CD4-positive, alpha-beta memory T cell (primary cell): ENCODE measurements around the gene HGS. TPM values are rescaled to one million over a fixed set of nuclear protein-coding genes. Genes with fewer than 3 reads are reported as not detected.
"Not testable (repeated sequence)": the region's sequence is repeated elsewhere in the genome, so short reads cannot be mapped to it uniquely, and the experiment has no call there.

Experiments used
- CTCF ChIA-PET: fragments of 350-600 bp; sonication (Branson Sonifier 250); formaldehyde crosslinking; loops from one replicate; lab custom pipeline; 2021; ENCODE audit warnings: inconsistent platforms; ENCODE audit not compliant: partially characterized antibody; lab: Charles Lee
- POLR2A ChIA-PET: fragments of 350-600 bp; sonication (Branson Sonifier 250); formaldehyde crosslinking; loops from one replicate; lab custom pipeline; 2021; ENCODE audit not compliant: partially characterized antibody; lab: Charles Lee
- DNase-seq, 5 donors: peaks; one replicate each; pipeline versions ENCODE4 v3.0.0 to v3.0.0-alpha.2; 2020 to 2022; ENCODE audit warnings: mixed read lengths in 1 of 5
- H3K27ac ChIP-seq: one replicate; pipeline ENCODE4 v1.7.0; 2013; ENCODE audit warnings: low read depth, low read length
- H3K27me3 ChIP-seq: 2 replicates; pipeline ENCODE4 v1.7.0; 2013; ENCODE audit warnings: mild to moderate bottlenecking, low read length, moderate library complexity; ENCODE audit not compliant: insufficient read depth
- H3K36me3 ChIP-seq: 2 replicates; pipeline ENCODE4 v1.7.0; 2013; ENCODE audit warnings: mild to moderate bottlenecking, low read length, moderate library complexity; ENCODE audit not compliant: insufficient read depth
- H3K4me1 ChIP-seq: 2 replicates; pipeline ENCODE4 v1.7.0; 2013; ENCODE audit warnings: mild to moderate bottlenecking, low read length, moderate library complexity; ENCODE audit not compliant: insufficient read depth
- H3K4me3 ChIP-seq, 2 donors: one replicate each; pipeline ENCODE4 v1.7.0; 2013; ENCODE audit warnings: low read length in 2 of 2, mild to moderate bottlenecking in 1 of 2
- H3K9me3 ChIP-seq, 2 donors: one replicate each; pipeline ENCODE4 v1.7.0; 2013; ENCODE audit warnings: low read length in 2 of 2, control low read depth in 1 of 2; ENCODE audit not compliant: control insufficient read depth in 1 of 2
- H3K27ac Mint-ChIP-seq, 7 donors: one replicate each; pipeline ENCODE4 v1.8.0; 2020 to 2021; ENCODE audit warnings: mixed read lengths in 7 of 7, mild to moderate bottlenecking in 6 of 7, inconsistent platforms in 3 of 7, moderate library complexity in 3 of 7
- H3K27me3 Mint-ChIP-seq, 2 donors: one replicate each; pipeline ENCODE4 v1.8.0; 2020 to 2021; ENCODE audit warnings: mixed read lengths in 2 of 2
- H3K36me3 Mint-ChIP-seq, 2 donors: one replicate each; pipeline ENCODE4 v1.8.0; 2020 to 2021; ENCODE audit warnings: mixed read lengths in 2 of 2, inconsistent platforms in 1 of 2, mild to moderate bottlenecking in 1 of 2
- H3K4me1 Mint-ChIP-seq, 4 donors: one replicate each; pipeline ENCODE4 v1.8.0; 2020 to 2021; ENCODE audit warnings: mixed read lengths in 4 of 4, mild to moderate bottlenecking in 1 of 4
- H3K4me3 Mint-ChIP-seq, 8 donors: one replicate each; pipeline ENCODE4 v1.8.0; 2020 to 2021; ENCODE audit warnings: mixed read lengths in 8 of 8, mild to moderate bottlenecking in 7 of 8, moderate library complexity in 6 of 8, inconsistent platforms in 3 of 8
- H3K9me3 Mint-ChIP-seq, 8 donors: one replicate each; pipeline ENCODE4 v1.8.0; 2020 to 2021; ENCODE audit warnings: mixed read lengths in 8 of 8, mild to moderate bottlenecking in 5 of 8, inconsistent platforms in 3 of 8, moderate library complexity in 1 of 8
- intact Hi-C: fragments of 100-400 bp; cut with micrococcal nuclease; formaldehyde crosslinking; loops from one replicate; pipeline ENCODE4 v1.15.1; 2023
- polyA plus RNA-seq, 2 donors: library from polyadenylated mRNA; unstranded; fragments of 300-500 nt; fragmentation: Illumina TruSeq; gene quantifications; one replicate each; pipeline ENCODE4 v1.2.3, GENCODE V29; 2021
- total RNA-seq, 2 experiments: library from RNA; stranded (reverse); gene quantifications; one replicate each; pipeline ENCODE4 v1.2.3, GENCODE V29; 2021

The HGS gene
- total and polyA plus RNA-seq, 4 experiments from 2014 or later, result 18.9 to 206 (median 114) TPM

- ChIA-PET POLR2A (interaction anchor here (2.9 kb wide), 1 partner anchor 10 kb away, joined by 14 read pairs; the partner anchor contains the start of genes ARL16 and HGS), CTCF (no interaction called here)
- H3K27me3 Mint-ChIP-seq, result no peaks in the 10 kb centered on the region
- H3K36me3 ChIP-seq, result peaks cover 28% of the 10 kb centered on the region
- no peaks in the 10 kb centered on the region for H3K9me3 ChIP-seq
- intact Hi-C loops, result no loop called here
- H3K27ac Mint-ChIP-seq, result no peak overlapping the region
- no peak overlapping the region for H3K4me3 Mint-ChIP-seq
- no peak overlapping the region for H3K4me3 ChIP-seq
- H3K4me1 ChIP-seq, result no peaks in the 10 kb centered on the region
- peaks cover 4 to 22% of the 10 kb centered on the region in 2 donors for H3K36me3 Mint-ChIP-seq
- no peak overlapping the region for H3K27ac ChIP-seq
- no peak for DNase-seq
- H3K4me1 Mint-ChIP-seq, result peaks cover 5 to 13% (median 7%) of the 10 kb centered on the region in 4 donors
- no peaks in the 10 kb centered on the region for H3K9me3 Mint-ChIP-seq
- no peaks in the 10 kb centered on the region for H3K27me3 ChIP-seq
Measured at GRCh38 chr17:81673561-81674258, 10.1 kb upstream of the HGS start.

GRCh38 chr17:81675515-81676221, 8.1 kb upstream of the HGS start:
- ChIA-PET POLR2A (interaction anchor here (0.9 to 1.0 kb wide), 2 partner anchors 8 to 13 kb away, joined by 3 to 4 read pairs; partner anchors contain the start of genes ARL16 and HGS), CTCF (interaction anchor here (0.8 to 1.8 kb wide), 6 partner anchors 8 to 27 kb away, joined by 3 to 9 read pairs (median 5); partner anchors contain the start of genes ARL16, HGS and MRPL12)
- H3K4me1 ChIP-seq, H3K27ac ChIP-seq, H3K4me3 Mint-ChIP-seq, H3K9me3 Mint-ChIP-seq, H3K27me3 ChIP-seq, H3K27ac Mint-ChIP-seq, H3K4me3 ChIP-seq, H3K27me3 Mint-ChIP-seq, H3K9me3 ChIP-seq, intact Hi-C loops: not testable (repeated sequence)
- peaks cover 5 to 11% (median 7%) of the 10 kb centered on the region in 4 donors for H3K4me1 Mint-ChIP-seq
- H3K36me3 Mint-ChIP-seq, result peaks cover 4 to 22% of the 10 kb centered on the region in 2 donors
- H3K36me3 ChIP-seq, result peaks cover 17% of the 10 kb centered on the region
- DNase-seq, result peak; percentile 22 to 40 (median 33)

- H3K4me1 Mint-ChIP-seq, result peaks cover 5 to 17% (median 7%) of the 10 kb centered on the region in 4 donors
- peak in 1 of 5 donors; percentile 31 for DNase-seq
- H3K4me3 Mint-ChIP-seq, result no peak overlapping the region
- H3K4me3 ChIP-seq, result no peak overlapping the region
- H3K27ac ChIP-seq, result no peak overlapping the region
- H3K36me3 Mint-ChIP-seq, result peaks cover 4 to 22% of the 10 kb centered on the region in 2 donors
- no peaks in the 10 kb centered on the region for H3K27me3 ChIP-seq
- CTCF ChIA-PET, result no interaction called here
- peaks cover 8% of the 10 kb centered on the region for H3K36me3 ChIP-seq
- no peaks in the 10 kb centered on the region for H3K27me3 Mint-ChIP-seq
- H3K4me1 ChIP-seq, result no peaks in the 10 kb centered on the region
- intact Hi-C loops, result no loop called here
- H3K9me3 Mint-ChIP-seq, result no peaks in the 10 kb centered on the region
- POLR2A ChIA-PET, result interaction anchor here (0.8 to 1.3 kb wide), 2 partner anchors 18 to 26 kb away, joined by 3 to 4 read pairs; partner anchors contain the start of gene MRPL12
- H3K9me3 ChIP-seq, result no peaks in the 10 kb centered on the region
- H3K27ac Mint-ChIP-seq, result no peak overlapping the region
Measured at GRCh38 chr17:81676906-81677305, 6.9 kb upstream of the HGS start.

- DNase-seq, result peak in 1 of 5 donors; percentile 7
- Mint-ChIP-seq H3K27me3 (no peaks in the 10 kb centered on the region), H3K9me3 (peaks cover 0 to 3% (median 0%) of the 10 kb centered on the region in 8 donors), H3K27ac (peak overlapping the region in 2 of 7 donors; percentile 17 to 31), H3K4me1 (peaks cover 19 to 43% (median 24%) of the 10 kb centered on the region in 4 donors), H3K4me3 (no peak overlapping the region), H3K36me3 (peaks cover 0 to 19% of the 10 kb centered on the region in 2 donors)
- H3K9me3 ChIP-seq, result no peaks in the 10 kb centered on the region
- intact Hi-C loops, result loop anchor here (5.0 kb wide), 2 partner anchors 168 to 417 kb away; partner anchors contain the start of genes ACTG1 and FASN
- no peaks in the 10 kb centered on the region for H3K36me3 ChIP-seq
- peaks cover 17% of the 10 kb centered on the region for H3K4me1 ChIP-seq
- H3K27me3 ChIP-seq, result no peaks in the 10 kb centered on the region
- POLR2A ChIA-PET, result interaction anchor here (0.8 kb wide), 1 partner anchor 28 kb away, joined by 4 read pairs; no protein-coding TSS in a partner anchor
- no peak overlapping the region for H3K27ac ChIP-seq
- CTCF ChIA-PET, result no interaction called here
- H3K4me3 ChIP-seq, result no peak overlapping the region
Measured at GRCh38 chr17:81680150-81680549, 3.7 kb upstream of the HGS start.

GRCh38 chr17:81681672-81682071, 2.1 kb upstream of the HGS start:
- Histone ChIP-seq H3K4me1 (peaks cover 31% of the 10 kb centered on the region), H3K9me3 (no peaks in the 10 kb centered on the region), H3K27ac (no peak overlapping the region), H3K27me3 (no peaks in the 10 kb centered on the region), H3K36me3 (peaks cover 11% of the 10 kb centered on the region), H3K4me3 (no peak overlapping the region)
- Mint-ChIP-seq H3K4me3 (peak overlapping the region in 4 of 8 donors; percentile 21 to 52 (median 36)), H3K36me3 (peaks cover 4 to 21% of the 10 kb centered on the region in 2 donors), H3K4me1 (peaks cover 18 to 49% (median 26%) of the 10 kb centered on the region in 4 donors), H3K27ac (peak overlapping the region in 2 of 7 donors; percentile 9 to 35), H3K9me3 (peaks cover 0 to 3% (median 0%) of the 10 kb centered on the region in 8 donors), H3K27me3 (no peaks in the 10 kb centered on the region)
- DNase-seq, result peak in 1 of 5 donors; percentile 16
- ChIA-PET POLR2A (interaction anchor here (0.5 to 3.7 kb wide), 3 partner anchors 11 to 255 kb away, joined by 3 to 65 read pairs (median 3); partner anchors contain the start of genes CCDC137 and OXLD1), CTCF (no interaction called here)
- intact Hi-C loops, result loop anchor here (5.0 kb wide), 2 partner anchors 169 to 416 kb away; partner anchors contain the start of genes ACTG1 and FASN

GRCh38 chr17:81682565-81683207, 1.1 kb upstream of the HGS start:
- peak overlapping the region; percentile 18 to 93 for H3K4me3 ChIP-seq
- Mint-ChIP-seq H3K27me3 (no peaks in the 10 kb centered on the region), H3K36me3 (peaks cover 8 to 30% of the 10 kb centered on the region in 2 donors), H3K4me1 (peaks cover 20 to 52% (median 27%) of the 10 kb centered on the region in 4 donors), H3K27ac (peak overlapping the region; percentile 57 to 85 (median 77)), H3K4me3 (peak overlapping the region; percentile 94 to 99 (median 97)), H3K9me3 (peaks cover 0 to 3% (median 0%) of the 10 kb centered on the region in 8 donors)
- peaks cover 20% of the 10 kb centered on the region for H3K36me3 ChIP-seq
- CTCF ChIA-PET, result interaction anchor here (0.9 to 2.2 kb wide), 5 partner anchors 7 to 48 kb away, joined by 3 to 6 read pairs (median 4); no protein-coding TSS in a partner anchor
- peak in 1 of 5 donors; percentile 39 for DNase-seq
- no peaks in the 10 kb centered on the region for H3K27me3 ChIP-seq
- no peaks in the 10 kb centered on the region for H3K9me3 ChIP-seq
- peak overlapping the region; percentile 83 for H3K27ac ChIP-seq
- H3K4me1 ChIP-seq, result peaks cover 31% of the 10 kb centered on the region
- intact Hi-C loops, result loop anchor here (1.0 to 5.0 kb wide), 5 partner anchors 16 to 415 kb away; partner anchors contain the start of genes ACTG1, CCDC137, FASN and MRPL12
- POLR2A ChIA-PET, result interaction anchor here (1.1 to 4.0 kb wide), 12 partner anchors 11 to 1228 kb away, joined by 3 to 67 read pairs (median 7); partner anchors contain the start of genes CCDC137, MRPL12 and OXLD1
